ENCODE results near the gene TNFSF9.
A peak's percentile ranks its signal among the peaks of the same experiment; 100 is the strongest.

Gene TNFSF9

DNA sequence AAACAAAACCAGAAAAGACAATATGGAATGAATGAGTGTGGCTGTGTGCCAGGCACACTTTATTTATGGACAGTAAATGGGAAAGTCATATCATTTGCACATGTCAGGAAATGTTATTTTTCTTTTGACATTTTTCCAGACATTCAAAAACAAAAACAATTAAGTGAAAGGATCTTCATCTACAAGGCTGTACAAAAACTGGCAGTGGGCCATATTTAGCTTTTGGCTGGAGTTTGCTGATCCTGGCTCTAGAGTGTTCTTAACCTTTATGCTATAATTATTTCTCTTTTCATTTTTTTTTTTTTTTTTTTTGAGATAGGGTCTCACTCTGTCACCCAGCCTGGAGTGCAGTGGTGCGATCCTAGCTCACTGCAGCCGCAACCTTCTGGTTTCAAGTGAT lies 6.5 kb upstream of the TNFSF9 start:
- H3K4me3 ChIP-seq (ENCODE audit: insufficient read depth, low read length, poor library complexity, severe bottlenecking) = no peak overlapping the region
- peak overlapping the region; percentile 94; the same call in 1 of the 2 replicates for H3K27ac ChIP-seq (ENCODE audit: low read depth, low read length)
- H3F3A ChIP-seq (ENCODE audit: insufficient read depth) = peaks cover 51% of the 10 kb centered on the region
- H2AFZ ChIP-seq (ENCODE audit: low read depth, low read length, severe bottlenecking) = no peak overlapping the region
- H3K9ac ChIP-seq (ENCODE audit: low read length) = no peak overlapping the region
- H3K36me3 ChIP-seq (ENCODE audit: low read length) = no peaks in the 10 kb centered on the region
- H3K4me2 ChIP-seq (ENCODE audit: low read depth, low read length, poor library complexity, severe bottlenecking) = no peak overlapping the region
- no peaks in the 10 kb centered on the region for H3K9me2 ChIP-seq (replicated peaks; ENCODE audit: insufficient read depth, low read length)
- H3K79me2 ChIP-seq (ENCODE audit: insufficient read depth, low read length) = no peaks in the 10 kb centered on the region
- no peaks in the 10 kb centered on the region for H3K27me3 ChIP-seq (ENCODE audit: low read length)
- H3K9me3 ChIP-seq (ENCODE audit: insufficient read depth, low read length) = no peaks in the 10 kb centered on the region
- TF ChIP-seq EZH2phosphoT487 (conservative IDR thresholded peaks at IDR 0.05; ENCODE audit: low read length) = no peak
- TF ChIP-seq, protein P1, sequence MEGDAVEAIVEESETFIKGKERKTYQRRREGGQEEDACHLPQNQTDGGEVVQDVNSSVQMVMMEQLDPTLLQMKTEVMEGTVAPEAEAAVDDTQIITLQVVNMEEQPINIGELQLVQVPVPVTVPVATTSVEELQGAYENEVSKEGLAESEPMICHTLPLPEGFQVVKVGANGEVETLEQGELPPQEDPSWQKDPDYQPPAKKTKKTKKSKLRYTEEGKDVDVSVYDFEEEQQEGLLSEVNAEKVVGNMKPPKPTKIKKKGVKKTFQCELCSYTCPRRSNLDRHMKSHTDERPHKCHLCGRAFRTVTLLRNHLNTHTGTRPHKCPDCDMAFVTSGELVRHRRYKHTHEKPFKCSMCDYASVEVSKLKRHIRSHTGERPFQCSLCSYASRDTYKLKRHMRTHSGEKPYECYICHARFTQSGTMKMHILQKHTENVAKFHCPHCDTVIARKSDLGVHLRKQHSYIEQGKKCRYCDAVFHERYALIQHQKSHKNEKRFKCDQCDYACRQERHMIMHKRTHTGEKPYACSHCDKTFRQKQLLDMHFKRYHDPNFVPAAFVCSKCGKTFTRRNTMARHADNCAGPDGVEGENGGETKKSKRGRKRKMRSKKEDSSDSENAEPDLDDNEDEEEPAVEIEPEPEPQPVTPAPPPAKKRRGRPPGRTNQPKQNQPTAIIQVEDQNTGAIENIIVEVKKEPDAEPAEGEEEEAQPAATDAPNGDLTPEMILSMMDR (IDR thresholded peaks at IDR 0.05; ENCODE audit: insufficient read depth, low read length, poor library complexity, severe bottlenecking) = no peak
- H4K20me1 ChIP-seq (ENCODE audit: low read depth, low read length) = no peaks in the 10 kb centered on the region

DNA sequence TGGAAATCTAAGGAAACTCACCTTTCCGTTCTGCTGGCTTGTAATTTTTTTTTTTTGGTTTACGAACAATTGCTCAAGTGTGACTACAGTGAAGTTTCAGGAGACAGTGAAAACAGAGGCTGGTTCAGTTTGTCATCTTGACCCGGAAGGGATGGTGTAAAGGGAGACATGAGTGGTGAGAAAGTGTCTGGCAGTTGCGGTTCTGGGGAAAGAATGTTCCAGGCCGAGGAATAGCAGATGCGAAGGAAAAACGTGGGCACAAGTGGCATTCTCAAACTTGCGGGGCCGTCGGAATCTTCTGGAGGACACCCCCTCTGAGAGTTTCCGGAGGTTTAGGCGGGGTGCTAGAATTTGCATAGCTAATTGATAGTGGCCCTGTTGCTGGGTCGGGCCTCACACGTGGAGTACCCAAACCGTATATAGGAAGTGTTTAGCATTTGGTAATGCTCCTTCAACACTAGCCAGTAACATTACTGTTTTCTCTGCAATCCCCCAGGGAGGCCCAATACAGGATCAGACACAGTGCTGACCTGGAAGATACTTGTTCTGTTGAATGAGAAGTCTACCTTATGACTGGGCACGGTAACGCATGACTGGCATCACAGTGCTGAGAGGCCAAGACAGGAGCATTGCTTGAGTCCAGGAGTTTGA lies 2.8 kb upstream of the TNFSF9 start:
- Histone ChIP-seq H3K4me2 (ENCODE audit: low read depth, low read length, poor library complexity, severe bottlenecking) (peak overlapping the region; percentile 79), H3K4me3 (ENCODE audit: insufficient read depth, low read length, poor library complexity, severe bottlenecking) (peak overlapping the region; percentile 44), H2AFZ (ENCODE audit: low read depth, low read length, severe bottlenecking) (peak overlapping the region; percentile 97), H4K20me1 (ENCODE audit: low read depth, low read length) (no peaks in the 10 kb centered on the region), H3K9me3 (ENCODE audit: insufficient read depth, low read length) (no peaks in the 10 kb centered on the region), H3K9ac (ENCODE audit: low read length) (peak overlapping the region; percentile 60), H3K36me3 (ENCODE audit: low read length) (no peaks in the 10 kb centered on the region), H3K79me2 (ENCODE audit: insufficient read depth, low read length) (peaks cover 13% of the 10 kb centered on the region), H3K27me3 (ENCODE audit: low read length) (no peaks in the 10 kb centered on the region), H3F3A (ENCODE audit: insufficient read depth) (peaks cover 38% of the 10 kb centered on the region), H3K27ac (ENCODE audit: low read depth, low read length) (peak overlapping the region; percentile 92), H3K9me2 (replicated peaks; ENCODE audit: insufficient read depth, low read length) (no peaks in the 10 kb centered on the region)
- TF ChIP-seq, protein P1 (IDR thresholded peaks at IDR 0.05; ENCODE audit: insufficient read depth, low read length, poor library complexity, severe bottlenecking) = no peak
- no peak for TF ChIP-seq EZH2phosphoT487 (conservative IDR thresholded peaks at IDR 0.05; ENCODE audit: low read length)

DNA sequence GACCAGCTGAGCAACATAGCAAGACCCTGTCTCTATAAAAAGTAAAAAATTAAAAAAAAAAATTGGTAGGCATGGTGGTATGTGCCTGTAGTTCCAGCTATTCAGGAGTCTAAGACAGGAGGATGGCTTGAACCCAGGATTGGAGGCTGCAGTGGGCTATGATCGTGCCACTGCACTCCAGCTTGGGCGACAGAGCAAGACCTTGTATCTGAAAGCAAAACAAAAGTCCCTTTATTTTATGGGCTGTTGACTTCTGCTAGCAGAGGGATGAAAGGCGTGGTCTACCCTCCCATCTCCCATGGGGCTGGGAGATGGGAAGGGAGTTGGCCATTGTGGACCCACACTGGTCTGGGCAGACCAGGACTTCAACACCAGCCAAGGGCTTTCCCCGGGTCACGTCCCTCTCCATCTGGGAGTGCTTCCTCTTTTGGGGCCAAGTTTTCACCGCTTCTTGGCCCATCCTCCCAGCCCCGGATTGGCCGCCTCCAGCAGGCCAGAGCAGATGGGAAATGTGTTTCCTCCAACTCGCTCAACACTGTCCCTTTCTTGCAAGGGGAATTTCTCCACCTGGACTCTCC lies 2.2 kb upstream of the TNFSF9 start:
- Histone ChIP-seq H3F3A (ENCODE audit: insufficient read depth) (peaks cover 32% of the 10 kb centered on the region), H3K9me2 (replicated peaks; ENCODE audit: insufficient read depth, low read length) (no peaks in the 10 kb centered on the region), H3K36me3 (ENCODE audit: low read length) (no peaks in the 10 kb centered on the region), H3K9me3 (ENCODE audit: insufficient read depth, low read length) (no peaks in the 10 kb centered on the region), H3K4me3 (ENCODE audit: insufficient read depth, low read length, poor library complexity, severe bottlenecking) (peak overlapping the region; percentile 26), H3K79me2 (ENCODE audit: insufficient read depth, low read length) (peaks cover 13% of the 10 kb centered on the region), H3K27me3 (ENCODE audit: low read length) (no peaks in the 10 kb centered on the region), H2AFZ (ENCODE audit: low read depth, low read length, severe bottlenecking) (peak overlapping the region; percentile 20), H3K4me2 (ENCODE audit: low read depth, low read length, poor library complexity, severe bottlenecking) (peak overlapping the region; percentile 79), H3K9ac (ENCODE audit: low read length) (peak overlapping the region; percentile 60), H4K20me1 (ENCODE audit: low read depth, low read length) (no peaks in the 10 kb centered on the region), H3K27ac (ENCODE audit: low read depth, low read length) (peak overlapping the region; percentile 92)
- TF ChIP-seq, protein P1 (IDR thresholded peaks at IDR 0.05; ENCODE audit: insufficient read depth, low read length, poor library complexity, severe bottlenecking) = no peak
- TF ChIP-seq EZH2phosphoT487 (conservative IDR thresholded peaks at IDR 0.05; ENCODE audit: low read length) = no peak

Measured in SU-DHL-6 (cell line).